Tibial nerve (tissue), 3 donors: Measurements from ENCODE around the gene ARHGEF37.

ENCODE experiments used
- POLR2A ChIP-seq, 2 donors: fragments of 450-650 bp; IDR thresholded peaks; one replicate each; pipeline ENCODE4 v1.6.1; 2017; ENCODE audit warnings: antibody characterized with exemption in 2 of 2, mild to moderate bottlenecking in 2 of 2, moderate library complexity in 2 of 2
- TF ChIP-seq, protein P1 (sequence below), 5 experiments: fragments of 200-600 bp in 3 of 5; fragments of 450-650 bp in 2 of 5; sonication (generic) in 3 of 5; IDR thresholded peaks; one replicate each; pipeline ENCODE4 v1.5.1; 2016 to 2019; ENCODE audit warnings: antibody characterized with exemption in 5 of 5, mild to moderate bottlenecking in 3 of 5, moderate library complexity in 2 of 5

DNA sequence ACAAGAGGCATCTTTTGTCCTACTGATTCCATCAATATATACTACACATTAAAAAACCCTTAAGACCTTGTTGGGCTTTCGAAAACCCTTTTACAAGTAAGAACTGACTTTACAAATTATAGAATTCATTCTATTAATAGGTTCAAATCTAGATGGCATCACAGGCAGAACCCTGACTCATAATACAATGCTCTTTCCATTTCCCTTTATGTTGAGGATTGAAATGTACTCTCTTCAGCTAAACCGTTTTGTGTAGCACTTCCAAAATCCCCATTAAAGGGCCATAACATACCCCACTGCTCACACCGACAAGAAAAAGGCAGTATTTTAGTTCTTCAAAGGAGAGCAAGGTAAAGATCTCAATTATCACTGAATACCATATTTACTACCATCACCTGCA lies 41.2 kb upstream of the ARHGEF37 start:
- TF ChIP-seq, protein P1, sequence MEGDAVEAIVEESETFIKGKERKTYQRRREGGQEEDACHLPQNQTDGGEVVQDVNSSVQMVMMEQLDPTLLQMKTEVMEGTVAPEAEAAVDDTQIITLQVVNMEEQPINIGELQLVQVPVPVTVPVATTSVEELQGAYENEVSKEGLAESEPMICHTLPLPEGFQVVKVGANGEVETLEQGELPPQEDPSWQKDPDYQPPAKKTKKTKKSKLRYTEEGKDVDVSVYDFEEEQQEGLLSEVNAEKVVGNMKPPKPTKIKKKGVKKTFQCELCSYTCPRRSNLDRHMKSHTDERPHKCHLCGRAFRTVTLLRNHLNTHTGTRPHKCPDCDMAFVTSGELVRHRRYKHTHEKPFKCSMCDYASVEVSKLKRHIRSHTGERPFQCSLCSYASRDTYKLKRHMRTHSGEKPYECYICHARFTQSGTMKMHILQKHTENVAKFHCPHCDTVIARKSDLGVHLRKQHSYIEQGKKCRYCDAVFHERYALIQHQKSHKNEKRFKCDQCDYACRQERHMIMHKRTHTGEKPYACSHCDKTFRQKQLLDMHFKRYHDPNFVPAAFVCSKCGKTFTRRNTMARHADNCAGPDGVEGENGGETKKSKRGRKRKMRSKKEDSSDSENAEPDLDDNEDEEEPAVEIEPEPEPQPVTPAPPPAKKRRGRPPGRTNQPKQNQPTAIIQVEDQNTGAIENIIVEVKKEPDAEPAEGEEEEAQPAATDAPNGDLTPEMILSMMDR (IDR thresholded peaks at IDR 0.05) = no peak
- no peak for TF ChIP-seq POLR2A (IDR thresholded peaks at IDR 0.05)
